ENCODE measurements around the gene SLC2A5. TPM values are rescaled to one million over a fixed set of nuclear protein-coding genes. Genes with fewer than 3 reads are reported as not detected.

SLC2A5 gene
- total RNA-seq, 1 donor from 2014 or later = 8.9 TPM

- Histone ChIP-seq H3K9ac (ENCODE audit: low read depth in 1 of 3, low read length in 3 of 3) (peak overlapping the region; percentile 20 to 69 (median 45)), H3K4me3 (ENCODE audit: low read length in 3 of 3) (peak overlapping the region in 2 of 3 donors; percentile 27 to 42), H3K36me3 (ENCODE audit: control insufficient read depth in 3 of 3, insufficient read depth in 3 of 3, low read length in 3 of 3) (no peaks in the 10 kb centered on the region), H3K4me1 (ENCODE audit: control insufficient read depth in 3 of 3, insufficient read depth in 3 of 3, low read length in 3 of 3) (peaks cover 63 to 78% (median 76%) of the 10 kb centered on the region in 3 donors), H3K27ac (ENCODE audit: low read depth, low read length) (peak overlapping the region; percentile 99), H3K9me3 (ENCODE audit: control insufficient read depth in 3 of 3, low read length in 3 of 3) (no peaks in the 10 kb centered on the region), H3K27me3 (ENCODE audit: control insufficient read depth in 3 of 3, insufficient read depth in 3 of 3, low read length in 3 of 3) (no peaks in the 10 kb centered on the region)
These were observed 4.2 kb downstream of the SLC2A5 start for GRCh38 chr1:9065213-9065751.

DNA sequence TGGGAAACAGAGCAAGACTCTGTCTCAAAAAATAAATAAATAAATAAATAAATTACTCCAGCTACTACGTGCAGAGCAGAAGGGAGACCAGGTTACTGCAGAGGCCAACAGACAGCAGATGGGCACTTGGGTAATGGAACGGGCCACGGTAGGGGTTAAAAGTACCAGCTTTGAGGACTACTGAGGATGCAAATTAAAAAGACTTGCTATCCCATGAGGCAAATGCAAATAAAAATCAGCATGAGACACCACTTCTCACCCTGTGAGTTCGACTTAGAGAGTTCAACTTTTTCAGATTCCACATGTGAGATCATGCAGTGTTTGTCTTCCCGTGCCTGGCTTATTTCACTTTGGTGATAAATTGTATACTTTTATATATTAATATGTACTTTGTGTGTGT, 6.6 kb downstream of the SLC2A5 start:
- no peaks in the 10 kb centered on the region for H3K27me3 ChIP-seq (ENCODE audit: control insufficient read depth in 3 of 3, insufficient read depth in 3 of 3, low read length in 3 of 3)
- H3K9me3 ChIP-seq (ENCODE audit: control insufficient read depth in 3 of 3, low read length in 3 of 3) = no peaks in the 10 kb centered on the region
- H3K36me3 ChIP-seq (ENCODE audit: control insufficient read depth in 3 of 3, insufficient read depth in 3 of 3, low read length in 3 of 3) = no peaks in the 10 kb centered on the region
- H3K4me3 ChIP-seq (ENCODE audit: low read length in 3 of 3) = no peak overlapping the region
- H3K4me1 ChIP-seq (ENCODE audit: control insufficient read depth in 3 of 3, insufficient read depth in 3 of 3, low read length in 3 of 3) = peaks cover 68 to 77% (median 76%) of the 10 kb centered on the region in 3 donors
- H3K27ac ChIP-seq (ENCODE audit: low read depth, low read length) = no peak overlapping the region
- no peak overlapping the region for H3K9ac ChIP-seq (ENCODE audit: low read depth in 1 of 3, low read length in 3 of 3)

DNA sequence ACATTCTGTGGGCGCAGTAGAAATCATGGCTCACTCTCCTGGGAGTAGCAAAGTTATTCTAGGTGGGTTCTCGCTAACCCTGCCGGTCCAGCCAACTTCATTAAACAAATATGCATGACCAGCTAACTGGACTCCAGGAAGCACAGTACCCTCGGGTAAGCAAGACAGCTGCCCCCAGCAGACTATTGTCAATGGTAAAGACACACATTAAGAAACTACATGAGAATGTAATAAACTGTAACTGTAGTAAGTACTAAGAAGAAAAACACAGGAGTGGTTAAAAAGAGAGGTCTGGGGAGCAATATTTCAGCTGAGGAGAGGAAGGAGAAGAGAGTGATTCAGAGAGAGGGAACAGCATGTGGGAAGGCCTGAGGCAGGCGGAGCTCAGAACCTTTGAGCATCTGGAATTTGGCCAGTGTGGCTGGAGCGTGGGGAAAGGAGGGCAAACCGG, 7.4 kb downstream of the SLC2A5 start:
- no peaks in the 10 kb centered on the region for H3K9me3 ChIP-seq (ENCODE audit: control insufficient read depth in 3 of 3, low read length in 3 of 3)
- no peak overlapping the region for H3K4me3 ChIP-seq (ENCODE audit: low read length in 3 of 3)
- H3K36me3 ChIP-seq (ENCODE audit: control insufficient read depth in 3 of 3, insufficient read depth in 3 of 3, low read length in 3 of 3) = peaks cover 0 to 4% (median 0%) of the 10 kb centered on the region in 3 donors
- peak overlapping the region in 2 of 3 donors; percentile 45 to 63 for H3K9ac ChIP-seq (ENCODE audit: low read depth in 1 of 3, low read length in 3 of 3)
- H3K4me1 ChIP-seq (ENCODE audit: control insufficient read depth in 3 of 3, insufficient read depth in 3 of 3, low read length in 3 of 3) = peaks cover 63 to 73% (median 71%) of the 10 kb centered on the region in 3 donors
- no peaks in the 10 kb centered on the region for H3K27me3 ChIP-seq (ENCODE audit: control insufficient read depth in 3 of 3, insufficient read depth in 3 of 3, low read length in 3 of 3)
- peak overlapping the region; percentile 74 for H3K27ac ChIP-seq (ENCODE audit: low read depth, low read length)

- no peak overlapping the region for H3K4me3 ChIP-seq (ENCODE audit: low read length in 3 of 3)
- H3K9me3 ChIP-seq (ENCODE audit: control insufficient read depth in 3 of 3, low read length in 3 of 3) = no peaks in the 10 kb centered on the region
- H3K27ac ChIP-seq (ENCODE audit: low read depth, low read length) = peak overlapping the region; percentile 74
- peak overlapping the region in 2 of 3 donors; percentile 45 to 63 for H3K9ac ChIP-seq (ENCODE audit: low read depth in 1 of 3, low read length in 3 of 3)
- no peaks in the 10 kb centered on the region for H3K27me3 ChIP-seq (ENCODE audit: control insufficient read depth in 3 of 3, insufficient read depth in 3 of 3, low read length in 3 of 3)
- peaks cover 0 to 7% (median 3%) of the 10 kb centered on the region in 3 donors for H3K36me3 ChIP-seq (ENCODE audit: control insufficient read depth in 3 of 3, insufficient read depth in 3 of 3, low read length in 3 of 3)
- peaks cover 57 to 67% (median 65%) of the 10 kb centered on the region in 3 donors for H3K4me1 ChIP-seq (ENCODE audit: control insufficient read depth in 3 of 3, insufficient read depth in 3 of 3, low read length in 3 of 3)
These were observed 8.0 kb downstream of the SLC2A5 start for GRCh38 chr1:9061252-9061960.

GRCh38 chr1:9059891-9060744, 9.3 kb downstream of the SLC2A5 start:
- no peaks in the 10 kb centered on the region for H3K27me3 ChIP-seq (ENCODE audit: control insufficient read depth in 3 of 3, insufficient read depth in 3 of 3, low read length in 3 of 3)
- H3K4me1 ChIP-seq (ENCODE audit: control insufficient read depth in 3 of 3, insufficient read depth in 3 of 3, low read length in 3 of 3) = peaks cover 44 to 54% (median 54%) of the 10 kb centered on the region in 3 donors
- no peak overlapping the region for H3K9ac ChIP-seq (ENCODE audit: low read depth in 1 of 3, low read length in 3 of 3)
- H3K4me3 ChIP-seq (ENCODE audit: low read length in 3 of 3) = no peak overlapping the region
- H3K9me3 ChIP-seq (ENCODE audit: control insufficient read depth in 3 of 3, low read length in 3 of 3) = no peaks in the 10 kb centered on the region
- no peak overlapping the region for H3K27ac ChIP-seq (ENCODE audit: low read depth, low read length)
- H3K36me3 ChIP-seq (ENCODE audit: control insufficient read depth in 3 of 3, insufficient read depth in 3 of 3, low read length in 3 of 3) = peaks cover 0 to 10% (median 6%) of the 10 kb centered on the region in 3 donors

- peak overlapping the region in 2 of 3 donors; percentile 22 to 60 for H3K9ac ChIP-seq (ENCODE audit: low read depth in 1 of 3, low read length in 3 of 3)
- H3K4me1 ChIP-seq (ENCODE audit: control insufficient read depth in 3 of 3, insufficient read depth in 3 of 3, low read length in 3 of 3) = peaks cover 32 to 42% (median 41%) of the 10 kb centered on the region in 3 donors
- no peaks in the 10 kb centered on the region for H3K27me3 ChIP-seq (ENCODE audit: control insufficient read depth in 3 of 3, insufficient read depth in 3 of 3, low read length in 3 of 3)
- H3K4me3 ChIP-seq (ENCODE audit: low read length in 3 of 3) = no peak overlapping the region
- H3K9me3 ChIP-seq (ENCODE audit: control insufficient read depth in 3 of 3, low read length in 3 of 3) = no peaks in the 10 kb centered on the region
- peaks cover 0 to 10% (median 6%) of the 10 kb centered on the region in 3 donors for H3K36me3 ChIP-seq (ENCODE audit: control insufficient read depth in 3 of 3, insufficient read depth in 3 of 3, low read length in 3 of 3)
- peak overlapping the region; percentile 4 for H3K27ac ChIP-seq (ENCODE audit: low read depth, low read length)
These were observed 11.0 kb downstream of the SLC2A5 start for GRCh38 chr1:9058465-9058864.

- Histone ChIP-seq H3K27ac (ENCODE audit: low read depth, low read length) (no peak overlapping the region), H3K36me3 (ENCODE audit: control insufficient read depth in 3 of 3, insufficient read depth in 3 of 3, low read length in 3 of 3) (peaks cover 0 to 10% (median 6%) of the 10 kb centered on the region in 3 donors), H3K27me3 (ENCODE audit: control insufficient read depth in 3 of 3, insufficient read depth in 3 of 3, low read length in 3 of 3) (no peaks in the 10 kb centered on the region), H3K4me1 (ENCODE audit: control insufficient read depth in 3 of 3, insufficient read depth in 3 of 3, low read length in 3 of 3) (peaks cover 32 to 42% (median 41%) of the 10 kb centered on the region in 3 donors), H3K9me3 (ENCODE audit: control insufficient read depth in 3 of 3, low read length in 3 of 3) (no peaks in the 10 kb centered on the region), H3K9ac (ENCODE audit: low read depth in 1 of 3, low read length in 3 of 3) (peak overlapping the region in 2 of 3 donors; percentile 14 to 60), H3K4me3 (ENCODE audit: low read length in 3 of 3) (no peak overlapping the region)
These were observed 11.6 kb downstream of the SLC2A5 start for GRCh38 chr1:9057851-9058250.

- no peak overlapping the region for H3K4me3 ChIP-seq (ENCODE audit: low read length in 3 of 3)
- H3K27ac ChIP-seq (ENCODE audit: low read depth, low read length) = no peak overlapping the region
- H3K9me3 ChIP-seq (ENCODE audit: control insufficient read depth in 3 of 3, low read length in 3 of 3) = no peaks in the 10 kb centered on the region
- H3K36me3 ChIP-seq (ENCODE audit: control insufficient read depth in 3 of 3, insufficient read depth in 3 of 3, low read length in 3 of 3) = peaks cover 4 to 15% (median 7%) of the 10 kb centered on the region in 3 donors
- H3K4me1 ChIP-seq (ENCODE audit: control insufficient read depth in 3 of 3, insufficient read depth in 3 of 3, low read length in 3 of 3) = peaks cover 0 to 2% (median 0%) of the 10 kb centered on the region in 3 donors
- no peak overlapping the region for H3K9ac ChIP-seq (ENCODE audit: low read depth in 1 of 3, low read length in 3 of 3)
- H3K27me3 ChIP-seq (ENCODE audit: control insufficient read depth in 3 of 3, insufficient read depth in 3 of 3, low read length in 3 of 3) = no peaks in the 10 kb centered on the region
These were observed 17.0 kb downstream of the SLC2A5 start for GRCh38 chr1:9052272-9053049.

GRCh38 chr1:9051379-9051778, 18.1 kb downstream of the SLC2A5 start:
- Histone ChIP-seq H3K9ac (ENCODE audit: low read depth in 1 of 3, low read length in 3 of 3) (no peak overlapping the region), H3K27ac (ENCODE audit: low read depth, low read length) (no peak overlapping the region), H3K36me3 (ENCODE audit: control insufficient read depth in 3 of 3, insufficient read depth in 3 of 3, low read length in 3 of 3) (peaks cover 6 to 12% (median 10%) of the 10 kb centered on the region in 3 donors), H3K9me3 (ENCODE audit: control insufficient read depth in 3 of 3, low read length in 3 of 3) (no peaks in the 10 kb centered on the region), H3K4me1 (ENCODE audit: control insufficient read depth in 3 of 3, insufficient read depth in 3 of 3, low read length in 3 of 3) (peaks cover 0 to 2% (median 0%) of the 10 kb centered on the region in 3 donors), H3K4me3 (ENCODE audit: low read length in 3 of 3) (no peak overlapping the region), H3K27me3 (ENCODE audit: control insufficient read depth in 3 of 3, insufficient read depth in 3 of 3, low read length in 3 of 3) (no peaks in the 10 kb centered on the region)

All from skeletal muscle tissue (tissue), 4 donors.